HG03095 (cell line): ENCODE results near the gene SPATA18.
"Not testable (repeated sequence)": the region's sequence is repeated elsewhere in the genome, so short reads cannot be mapped to it uniquely, and the experiment has no call there.

Source experiments
- ATAC-seq: cut with Tn5 transposase; IDR thresholded peaks from one replicate; pipeline ENCODE4 v1.9.1; 2021; ENCODE audit warnings: moderate library complexity; ENCODE audit not compliant: unreplicated experiment

SPATA18 gene

DNA sequence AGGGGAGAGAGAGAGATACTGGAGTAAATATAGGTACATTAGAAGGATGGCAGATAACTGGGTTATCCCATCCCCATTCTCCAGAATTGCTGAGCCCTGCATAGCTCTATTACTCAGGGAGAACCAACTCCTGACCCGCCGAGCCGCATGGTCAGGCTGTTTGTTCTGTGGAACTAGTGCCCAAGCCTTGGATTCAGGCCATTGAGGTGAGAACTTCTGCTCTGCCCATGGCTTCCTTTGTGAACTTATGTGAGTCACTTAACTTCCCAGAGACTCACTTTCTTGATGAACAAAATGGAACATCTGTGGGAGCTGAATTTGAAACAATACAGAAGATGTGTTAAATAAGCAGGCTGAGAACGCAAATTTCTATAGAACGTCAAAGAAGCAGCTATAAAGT, 54.2 kb downstream of the SPATA18 start:
- no peak for ATAC-seq

- ATAC-seq = no peak
Measured at GRCh38 chr4:52106191-52106590, 55.1 kb downstream of the SPATA18 start.

- no peak for ATAC-seq
Measured at GRCh38 chr4:52106660-52107059, 55.6 kb downstream of the SPATA18 start.

- no peak for ATAC-seq
Measured at GRCh38 chr4:52107336-52107735, 56.2 kb downstream of the SPATA18 start.

DNA sequence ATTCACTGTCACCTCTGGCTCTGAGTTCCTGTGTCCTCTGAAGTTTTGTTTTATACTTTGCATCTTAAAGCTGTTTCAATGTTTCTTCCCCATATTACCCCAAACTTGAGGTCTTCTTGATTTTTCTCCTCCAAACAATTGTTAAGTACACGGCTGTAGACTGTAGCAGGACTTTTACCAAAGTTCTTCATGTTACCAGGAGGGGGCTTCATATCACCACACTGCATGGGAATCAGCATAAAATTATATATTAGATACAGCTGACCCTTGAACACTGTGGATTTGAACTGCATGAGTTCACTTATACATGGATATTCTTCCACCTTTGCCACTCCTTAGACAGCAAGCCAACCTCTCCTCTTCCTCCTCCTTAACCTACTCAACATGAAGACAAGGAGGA, 56.6 kb downstream of the SPATA18 start:
- no peak for ATAC-seq

GRCh38 chr4:52110171-52110570, 59.1 kb downstream of the SPATA18 start:
- ATAC-seq = no peak

GRCh38 chr4:52111995-52112394, 60.9 kb downstream of the SPATA18 start:
- no peak for ATAC-seq

- no peak for ATAC-seq
Measured at GRCh38 chr4:52112411-52112810, 61.3 kb downstream of the SPATA18 start.

- ATAC-seq = no peak
Measured at GRCh38 chr4:52116641-52117040, 65.5 kb downstream of the SPATA18 start.

DNA sequence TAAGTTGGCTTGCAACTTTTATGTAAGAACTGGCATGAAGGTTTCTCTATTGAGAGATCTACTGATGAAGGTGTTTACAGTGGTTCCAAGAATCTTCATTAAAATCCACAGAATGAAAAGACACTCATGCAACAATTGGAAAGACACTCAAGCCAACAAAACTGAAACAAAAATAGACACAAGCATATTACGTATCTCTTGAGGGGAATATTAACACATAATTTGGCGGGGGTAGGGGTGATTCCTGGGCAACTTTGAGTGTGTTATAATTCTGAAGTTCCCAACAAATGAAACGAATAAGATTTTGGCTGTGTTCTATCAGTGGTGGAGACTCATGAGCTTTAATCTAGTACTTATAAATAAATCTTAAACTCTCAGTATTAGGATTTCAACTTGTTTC, 75.1 kb downstream of the SPATA18 start:
- no peak for ATAC-seq

DNA sequence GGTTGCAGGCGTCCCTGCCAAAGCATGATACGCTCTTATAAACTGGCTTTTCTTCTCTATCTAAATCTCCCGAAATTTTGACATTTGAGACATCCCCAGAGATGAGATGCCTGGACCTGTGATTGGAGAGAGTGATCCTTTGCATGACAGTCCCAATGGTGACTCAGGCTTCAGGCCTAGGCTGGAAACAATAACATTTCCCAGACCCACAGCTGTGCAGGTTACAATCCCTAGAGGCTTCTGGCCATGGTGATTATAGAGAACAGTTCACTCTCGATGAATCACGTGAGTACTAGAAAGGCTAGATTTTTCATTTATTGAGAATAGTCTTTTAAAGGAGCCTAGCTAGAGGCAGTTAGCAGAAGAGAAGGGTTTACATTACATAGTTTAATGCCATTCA, 75.9 kb downstream of the SPATA18 start:
- ATAC-seq = no peak

- no peak for ATAC-seq
Measured at GRCh38 chr4:52135171-52135570, 84.1 kb downstream of the SPATA18 start.

DNA sequence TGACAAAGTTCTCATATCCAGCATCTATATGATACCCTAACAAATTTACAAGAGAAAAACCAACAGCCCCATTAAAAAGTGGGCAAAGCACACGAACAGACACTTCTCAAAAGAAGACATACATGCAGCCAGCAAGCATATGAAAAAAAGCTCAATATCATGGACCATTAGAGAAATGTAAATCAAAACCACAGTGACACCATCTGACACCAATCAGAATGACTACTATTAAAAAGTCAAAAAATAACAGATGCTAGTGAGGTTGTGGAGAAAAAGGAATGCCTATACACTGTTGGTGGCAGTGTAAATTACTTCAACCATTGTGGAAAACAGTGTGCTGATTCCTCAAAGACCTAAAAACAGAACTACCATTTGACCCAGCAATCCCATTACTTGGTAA, 86.0 kb downstream of the SPATA18 start:
- not testable (repeated sequence) for ATAC-seq

DNA sequence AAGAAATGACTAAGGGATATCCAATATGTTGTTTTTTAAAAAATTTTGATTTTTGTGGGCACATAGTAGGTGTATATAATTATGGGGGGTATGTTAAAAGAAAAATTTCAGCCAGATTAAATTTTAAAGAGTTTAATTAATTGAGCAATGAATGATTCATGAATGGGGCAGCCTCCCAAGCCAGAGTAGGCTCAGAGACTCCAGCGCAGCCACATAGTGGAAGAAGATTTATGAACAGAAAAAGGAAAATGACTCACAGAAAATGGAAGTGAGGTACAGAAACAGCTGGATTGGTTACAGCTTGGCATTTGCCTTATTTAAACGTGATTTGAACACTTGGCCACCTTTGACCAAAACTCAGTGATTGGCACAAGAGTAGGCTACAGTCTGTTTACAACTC, 91.7 kb downstream of the SPATA18 start:
- no peak for ATAC-seq

- no peak for ATAC-seq
Measured at GRCh38 chr4:52143815-52144214, 92.7 kb downstream of the SPATA18 start.

- no peak for ATAC-seq
Measured at GRCh38 chr4:52144372-52144771, 93.3 kb downstream of the SPATA18 start.
